Lung (tissue), 12 donors: ENCODE results near the gene TAS2R4. TPM values are rescaled to one million over a fixed set of nuclear protein-coding genes. Genes with fewer than 3 reads are reported as not detected.
A peak's percentile ranks its signal among the peaks of the same experiment; 100 is the strongest.
"Not testable (repeated sequence)": the region's sequence is repeated elsewhere in the genome, so short reads cannot be mapped to it uniquely, and the experiment has no call there.

Source experiments
- ATAC-seq: fragments of 200-7000 bp; cut with Tn5 transposase; one replicate; pipeline ENCODE4 v1.9.1; 2020; ENCODE audit warnings: moderate number of reproducible peaks; ENCODE audit not compliant: insufficient read depth, low FRiP score
- DNase-seq, 3 donors: peaks; one replicate each; pipeline ENCODE4 v3.0.0-alpha.2; 2013 to 2017
- H3K27ac ChIP-seq, 2 donors: one replicate each; pipeline ENCODE4 v1.5.1; 2013; ENCODE audit warnings: mild to moderate bottlenecking in 2 of 2, moderate library complexity in 2 of 2, control low read depth in 1 of 2, inconsistent platforms in 1 of 2, low read depth in 1 of 2, low read length in 1 of 2
- H3K27me3 ChIP-seq, 3 donors: one replicate each; pipeline ENCODE4 v1.5.1; 2013; ENCODE audit warnings: low read length in 2 of 3; ENCODE audit not compliant: control insufficient read depth in 3 of 3, insufficient read depth in 3 of 3
- H3K36me3 ChIP-seq, 4 donors: one replicate each; pipeline ENCODE4 v1.5.1; 2013; ENCODE audit warnings: low read length in 4 of 4, mild to moderate bottlenecking in 1 of 4, moderate library complexity in 1 of 4; ENCODE audit not compliant: control insufficient read depth in 4 of 4, insufficient read depth in 4 of 4
- H3K4me1 ChIP-seq, 5 donors: one replicate each; pipeline ENCODE4 v1.5.1; 2013; ENCODE audit warnings: low read length in 5 of 5, mild to moderate bottlenecking in 2 of 5, moderate library complexity in 1 of 5; ENCODE audit not compliant: control insufficient read depth in 5 of 5, insufficient read depth in 5 of 5
- H3K4me3 ChIP-seq: one replicate; pipeline ENCODE4 v1.5.1; 2013; ENCODE audit warnings: mild to moderate bottlenecking, control low read depth, moderate library complexity
- H3K9ac ChIP-seq, 2 donors: one replicate each; pipeline ENCODE4 v1.5.1; 2013; ENCODE audit warnings: low read length in 2 of 2, control low read depth in 1 of 2; ENCODE audit not compliant: insufficient read depth in 1 of 2
- H3K9me3 ChIP-seq, 4 donors: one replicate each; pipeline ENCODE4 v1.5.1; 2013; ENCODE audit warnings: low read length in 3 of 4, mild to moderate bottlenecking in 1 of 4, moderate library complexity in 1 of 4; ENCODE audit not compliant: control insufficient read depth in 4 of 4, insufficient read depth in 3 of 4
- WGBS, 2 donors: extraction: QIAGEN DNeasy Blood & Tissue Kit; methylation state at CpG; one replicate each; pipeline ENCODE4 v1.1.7; 2013; 5-methylcytosine and 5-hydroxymethylcytosine counted together
- polyA plus RNA-seq, 2 donors: library from polyadenylated mRNA; stranded (reverse); fragments of 200-250 nt; gene quantifications; one replicate each; pipeline ENCODE4 v1.2.1, GENCODE V29; 2013
- total RNA-seq, 2 donors: library from RNA; depleted of rRNA in 1 of 2; stranded (reverse); fragments of >200 nt in 1 of 2; gene quantifications; one replicate each; pipeline ENCODE4 v1.2.1, GENCODE V29; 2014 to 2021
- TF ChIP-seq, protein P1 (sequence below): IDR thresholded peaks from 2 replicates; pipeline ENCODE4 v1.5.1; 2012; ENCODE audit warnings: mild to moderate bottlenecking; ENCODE audit errors: control extremely low read depth, extremely low read depth
- donor health status: control.
- donor health status: control.
- donor health status: Bipolar disorder and iron deficiency.
- donor health status: healthy.
- donor health status: DM: yes; HTN: yes; CAD: no.

Gene TAS2R4
- total and polyA plus RNA-seq, 4 donors: 0.06 to 9.3 (median 0.87) TPM

DNA sequence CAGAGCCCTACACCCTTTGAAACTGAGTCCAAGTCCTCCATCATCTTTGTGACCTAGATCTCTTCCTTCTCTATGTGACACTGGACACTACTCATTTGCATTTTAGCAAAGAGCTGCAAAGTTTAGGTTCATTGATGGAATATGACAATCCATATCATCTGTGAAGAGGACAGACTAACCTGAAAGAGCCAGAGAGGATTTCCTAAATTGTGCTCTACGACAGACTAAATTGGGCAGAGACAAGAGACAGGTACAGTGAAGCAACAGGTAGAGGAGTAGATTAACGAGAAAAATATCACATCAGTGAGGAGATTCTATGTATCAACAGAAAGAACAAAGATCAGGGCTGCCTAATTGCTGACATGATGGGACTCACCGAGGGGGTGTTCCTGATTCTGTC is 12.7 kb upstream of the TAS2R4 start, which contains the start of gene TAS2R3:
TAS2R3 (plus strand) TSS at position 301 of the 400 bp plus-strand sequence; CDS start at position 363, 62 bp downstream.
- Histone ChIP-seq H3K9me3 (no peaks in the 10 kb centered on the region), H3K36me3 (peaks cover 0 to 20% (median 9%) of the 10 kb centered on the region in 4 donors), H3K27ac (no peak within 1 kb of the TSS), H3K4me1 (no peaks in the 10 kb centered on the region), H3K4me3 (no peak within 1 kb of the TSS), H3K9ac (no peak within 1 kb of the TSS), H3K27me3 (no peaks in the 10 kb centered on the region)
- WGBS, 2 donors: 87 to 99% methylated on average over 3 of the region's 3 CpGs
- TF ChIP-seq, protein P1, sequence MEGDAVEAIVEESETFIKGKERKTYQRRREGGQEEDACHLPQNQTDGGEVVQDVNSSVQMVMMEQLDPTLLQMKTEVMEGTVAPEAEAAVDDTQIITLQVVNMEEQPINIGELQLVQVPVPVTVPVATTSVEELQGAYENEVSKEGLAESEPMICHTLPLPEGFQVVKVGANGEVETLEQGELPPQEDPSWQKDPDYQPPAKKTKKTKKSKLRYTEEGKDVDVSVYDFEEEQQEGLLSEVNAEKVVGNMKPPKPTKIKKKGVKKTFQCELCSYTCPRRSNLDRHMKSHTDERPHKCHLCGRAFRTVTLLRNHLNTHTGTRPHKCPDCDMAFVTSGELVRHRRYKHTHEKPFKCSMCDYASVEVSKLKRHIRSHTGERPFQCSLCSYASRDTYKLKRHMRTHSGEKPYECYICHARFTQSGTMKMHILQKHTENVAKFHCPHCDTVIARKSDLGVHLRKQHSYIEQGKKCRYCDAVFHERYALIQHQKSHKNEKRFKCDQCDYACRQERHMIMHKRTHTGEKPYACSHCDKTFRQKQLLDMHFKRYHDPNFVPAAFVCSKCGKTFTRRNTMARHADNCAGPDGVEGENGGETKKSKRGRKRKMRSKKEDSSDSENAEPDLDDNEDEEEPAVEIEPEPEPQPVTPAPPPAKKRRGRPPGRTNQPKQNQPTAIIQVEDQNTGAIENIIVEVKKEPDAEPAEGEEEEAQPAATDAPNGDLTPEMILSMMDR: no peak
- DNase-seq (no peak), ATAC-seq (no peak)

DNA sequence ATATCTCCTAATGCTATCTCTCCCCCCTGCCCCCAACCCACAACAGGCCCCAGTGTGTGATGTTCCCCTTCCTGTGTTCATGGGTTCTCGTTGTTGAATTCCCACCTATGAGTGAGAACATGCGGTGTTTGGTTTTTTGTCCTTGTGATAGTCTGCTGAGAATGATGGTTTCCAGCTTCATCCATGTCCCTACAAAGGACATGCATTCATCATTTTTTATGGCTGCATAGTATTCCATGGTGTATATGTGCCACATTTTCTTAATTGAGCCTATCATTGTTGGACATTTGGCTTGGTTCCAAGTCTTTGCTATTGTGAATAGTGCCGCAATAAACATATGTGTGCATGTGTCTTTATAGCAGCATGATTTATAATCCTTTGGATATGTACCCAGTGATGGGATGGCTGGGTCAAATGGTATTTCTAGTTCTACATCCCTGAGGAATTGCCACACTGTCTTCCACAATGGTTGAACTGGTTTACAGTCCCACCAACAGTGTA is 6.3 kb upstream of the TAS2R4 start:
- not testable (repeated sequence) for H3K4me1 ChIP-seq, DNase-seq, ATAC-seq, H3K4me3 ChIP-seq, H3K36me3 ChIP-seq, H3K27me3 ChIP-seq, H3K27ac ChIP-seq, H3K9ac ChIP-seq, H3K9me3 ChIP-seq
- WGBS, 2 donors: 96 to 97% methylated on average over 3 of the region's 3 CpGs

DNA sequence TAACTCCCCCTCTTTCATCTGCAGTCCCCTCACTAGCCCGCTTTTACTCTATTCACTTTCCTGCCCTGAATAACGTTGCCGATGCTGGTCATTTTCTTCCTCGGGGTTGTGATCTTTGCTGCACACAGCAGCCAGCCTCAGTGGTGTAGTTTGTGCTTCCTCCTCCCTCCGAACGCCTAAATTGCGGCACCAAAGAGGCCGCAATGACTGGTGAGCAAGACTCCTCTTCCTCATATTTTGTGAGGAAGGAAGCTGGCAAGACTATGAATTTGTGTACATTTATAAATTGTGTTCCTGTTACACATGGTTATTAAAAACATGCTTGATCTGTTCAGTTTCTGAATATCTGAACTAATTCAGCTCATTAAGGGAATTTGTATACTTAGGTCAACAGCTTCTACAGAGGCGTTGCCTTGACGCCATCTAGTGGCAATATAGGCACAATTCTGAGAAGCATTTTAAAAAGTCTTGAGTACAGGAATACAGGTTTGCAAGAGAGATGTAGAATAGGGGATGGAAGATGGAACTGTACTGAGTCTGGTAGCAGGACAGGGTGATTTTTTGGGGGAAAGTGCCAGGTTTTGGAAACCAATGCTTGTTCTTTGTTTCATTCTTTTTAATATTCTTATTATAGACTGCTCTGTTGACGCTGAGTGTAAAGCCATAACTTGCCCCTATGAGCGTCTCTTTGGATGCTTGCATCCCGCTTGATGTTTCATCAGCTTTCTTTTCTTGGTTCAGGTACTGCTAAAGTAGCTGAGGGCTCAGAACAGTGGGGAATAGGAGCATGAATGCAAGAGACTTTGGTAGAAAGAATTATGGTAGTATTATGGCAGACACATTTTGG is 9.5 kb downstream of the TAS2R4 start:
- 59 to 67% methylated on average over 13 of the region's 13 CpGs for WGBS, 2 donors
- H3K4me3 ChIP-seq: no peak overlapping the region
- no peak overlapping the region for H3K27ac ChIP-seq
- ATAC-seq (peak; percentile 34), DNase-seq (peak in 2 of 3 donors; percentile 67 to 68)
- peaks cover 0 to 5% (median 0%) of the 10 kb centered on the region in 5 donors for H3K4me1 ChIP-seq
- TF ChIP-seq, protein P1: peak; percentile 42
- H3K9me3 ChIP-seq: no peaks in the 10 kb centered on the region
- H3K27me3 ChIP-seq: no peaks in the 10 kb centered on the region
- no peak overlapping the region for H3K9ac ChIP-seq
- H3K36me3 ChIP-seq: peaks cover 0 to 6% (median 0%) of the 10 kb centered on the region in 4 donors

DNA sequence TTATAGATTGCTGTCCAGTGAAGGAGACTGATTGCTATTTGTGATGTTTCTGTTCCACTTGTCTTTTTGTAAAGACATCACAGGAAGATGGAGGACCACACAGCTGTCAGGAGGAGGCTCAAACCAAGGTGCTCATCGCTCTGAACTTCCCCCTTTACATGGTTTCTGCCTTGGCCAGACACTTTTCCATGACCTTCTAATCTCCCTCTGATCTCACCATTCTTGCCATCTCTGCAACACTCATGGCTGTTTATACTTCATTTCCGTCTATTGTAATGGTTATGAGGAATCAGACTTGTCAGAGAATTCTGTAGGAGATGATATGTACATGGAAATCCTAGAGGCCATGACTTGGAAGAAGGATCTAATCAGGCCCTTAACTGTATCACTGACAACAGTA is 11.8 kb downstream of the TAS2R4 start:
- TF ChIP-seq, protein P1: no peak
- no peaks in the 10 kb centered on the region for H3K9me3 ChIP-seq
- DNase-seq (peak in 2 of 3 donors; percentile 34 to 47), ATAC-seq (no peak)
- no peaks in the 10 kb centered on the region for H3K27me3 ChIP-seq
- WGBS, 2 donors: 52 to 70% methylated on average over 2 of the region's 2 CpGs
- H3K36me3 ChIP-seq: peaks cover 0 to 6% (median under 1%) of the 10 kb centered on the region in 4 donors
- H3K27ac ChIP-seq: no peak overlapping the region
- H3K4me3 ChIP-seq: no peak overlapping the region
- no peak overlapping the region for H3K9ac ChIP-seq
- H3K4me1 ChIP-seq: peaks cover 0 to 5% (median 0%) of the 10 kb centered on the region in 5 donors
